HG02610 (cell line): ENCODE measurements around the gene GLRB.
"Not testable (repeated sequence)": the region's sequence is repeated elsewhere in the genome, so short reads cannot be mapped to it uniquely, and the experiment has no call there.

Experiments used
- ATAC-seq: cut with Tn5 transposase; IDR thresholded peaks from one replicate; pipeline ENCODE4 v1.9.1; 2021; ENCODE audit warnings: mild to moderate bottlenecking, moderate library complexity; ENCODE audit not compliant: unreplicated experiment

GLRB gene

DNA sequence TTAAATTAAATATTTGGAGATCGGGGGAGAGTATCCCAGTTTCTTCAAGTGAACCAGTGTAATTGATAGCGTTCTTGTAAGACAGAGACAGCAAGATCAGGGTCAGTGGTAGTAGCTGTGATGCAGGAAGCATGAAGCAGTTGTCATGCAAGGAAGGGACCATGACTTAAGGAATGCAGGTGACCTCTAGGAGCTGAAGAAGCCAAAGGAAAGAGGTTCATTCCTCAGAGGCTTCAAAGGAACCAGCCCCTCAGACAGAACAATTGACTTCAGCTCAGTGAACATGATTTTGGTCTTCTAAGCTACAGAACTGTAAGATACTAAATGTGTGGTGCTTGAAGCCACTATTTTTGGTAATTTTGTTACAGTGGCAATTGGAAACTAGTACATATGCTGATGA, 51.6 kb downstream of the GLRB start:
- ATAC-seq = no peak

DNA sequence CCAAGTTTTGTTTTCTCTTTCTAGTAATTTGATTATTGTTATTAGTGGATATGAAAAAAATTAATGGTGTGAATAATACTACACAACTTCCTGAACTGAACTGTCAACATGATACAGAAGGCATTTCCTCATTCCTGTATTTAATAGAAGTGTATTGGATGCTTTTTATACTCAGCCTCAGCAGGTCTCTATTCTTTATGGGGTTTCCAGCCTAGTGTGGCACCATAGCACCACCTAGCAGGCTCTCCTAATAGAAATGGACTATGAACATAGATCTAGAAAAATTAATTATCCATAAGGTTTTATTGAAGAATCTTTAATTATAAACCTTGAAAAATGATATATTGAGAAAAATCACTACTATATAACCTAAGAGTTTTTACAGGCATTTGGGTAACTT, 52.4 kb downstream of the GLRB start:
- ATAC-seq = no peak

DNA sequence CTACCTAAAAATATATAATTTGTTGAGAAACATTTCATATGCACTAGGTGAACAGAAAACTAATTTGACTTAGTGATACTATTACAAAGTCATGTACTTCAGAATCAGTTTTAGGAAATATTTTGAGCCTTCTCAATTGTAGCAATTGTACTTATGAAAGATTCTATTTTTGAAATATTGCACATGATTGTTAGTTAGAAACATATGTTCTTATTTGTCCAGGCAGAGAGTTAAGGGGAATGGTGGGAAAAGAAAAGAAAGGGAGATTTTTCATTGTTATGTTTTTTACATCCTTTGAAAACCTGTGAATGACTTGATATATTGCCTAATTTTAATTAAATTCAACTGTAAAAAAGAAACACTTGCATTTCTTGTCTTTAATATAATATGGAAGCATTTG, 66.0 kb downstream of the GLRB start:
- no peak for ATAC-seq

DNA sequence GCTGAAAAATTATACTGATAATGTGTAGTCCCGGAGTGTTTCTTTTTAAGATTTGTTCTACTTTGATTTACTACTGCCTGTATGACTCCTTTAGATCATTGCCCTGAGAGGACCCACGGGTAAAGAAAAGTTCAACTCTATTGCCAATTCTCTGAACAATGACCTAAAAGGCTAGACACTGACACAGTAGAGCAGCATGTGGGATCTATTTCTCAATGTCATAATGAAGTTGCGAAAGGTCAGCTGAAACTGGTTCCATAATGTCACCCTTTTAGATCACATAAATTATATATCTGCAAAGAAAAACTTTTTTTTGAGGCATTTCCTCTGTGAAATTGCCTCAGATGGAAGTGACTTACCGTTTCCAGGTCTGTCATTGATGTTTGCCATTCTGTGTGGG, 67.4 kb downstream of the GLRB start:
- no peak for ATAC-seq

DNA sequence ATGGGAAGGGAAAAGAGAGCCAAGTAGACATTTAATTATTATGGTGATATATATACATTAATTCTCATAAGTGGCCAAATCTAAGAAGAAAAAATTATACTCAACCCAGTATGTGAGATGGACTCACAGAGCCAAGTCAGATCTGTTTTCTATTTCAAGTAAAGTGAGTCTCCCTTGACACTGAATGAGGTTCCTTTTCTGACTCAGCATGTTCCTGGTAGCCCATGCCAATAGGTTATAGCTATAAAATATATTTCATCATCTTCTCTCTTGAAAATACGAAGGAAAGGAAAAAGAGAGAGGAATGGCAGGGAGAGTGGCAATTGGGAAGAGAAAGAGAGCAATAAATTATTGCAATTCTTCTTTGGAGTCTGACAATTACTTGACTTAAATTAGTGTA, 75.8 kb downstream of the GLRB start:
- no peak for ATAC-seq

DNA sequence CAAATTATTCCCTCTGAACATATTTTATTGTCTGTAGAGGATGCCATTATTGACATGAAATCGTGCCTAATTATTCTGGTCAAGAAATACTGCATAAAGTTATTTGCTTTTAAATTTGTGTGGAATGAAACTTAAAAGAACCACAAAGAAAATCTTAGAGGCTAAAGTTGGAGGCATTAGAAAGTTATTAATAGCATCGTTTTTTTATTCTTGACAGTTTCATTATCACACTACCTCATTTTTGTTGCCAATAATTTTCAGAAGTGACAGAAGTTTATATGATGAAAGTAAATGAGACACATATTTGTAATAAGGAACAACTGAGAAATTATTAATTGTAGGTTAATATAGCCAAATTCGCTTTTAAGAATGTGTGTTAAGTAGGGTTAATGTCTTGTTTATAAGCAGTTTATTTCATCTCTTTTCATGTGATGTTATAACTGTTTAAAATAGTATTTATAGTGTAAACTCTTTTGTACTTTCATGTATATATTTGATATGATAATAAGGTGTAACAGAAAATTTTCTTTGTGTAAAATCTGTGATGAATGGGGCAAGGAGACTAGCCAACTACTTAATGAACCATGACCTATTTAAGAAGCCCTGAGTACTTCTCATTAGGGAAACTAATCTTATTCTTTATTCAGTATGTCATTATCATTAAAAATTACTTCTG, 90.1 kb downstream of the GLRB start:
- no peak for ATAC-seq

DNA sequence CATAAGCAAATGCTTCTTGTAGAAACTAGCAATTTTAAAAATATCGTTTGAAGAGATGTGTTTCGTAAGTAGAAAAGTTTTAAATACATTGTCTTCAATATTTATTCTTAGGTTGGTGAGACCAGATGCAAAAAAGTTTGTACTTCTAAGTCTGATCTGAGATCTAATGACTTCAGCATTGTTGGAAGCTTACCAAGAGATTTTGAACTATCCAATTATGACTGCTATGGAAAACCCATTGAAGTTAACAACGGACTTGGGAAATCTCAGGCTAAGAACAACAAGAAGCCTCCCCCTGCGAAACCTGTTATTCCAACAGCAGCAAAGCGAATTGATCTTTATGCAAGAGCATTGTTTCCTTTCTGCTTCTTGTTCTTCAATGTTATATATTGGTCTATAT, 94.4 kb downstream of the GLRB start:
- no peak for ATAC-seq

DNA sequence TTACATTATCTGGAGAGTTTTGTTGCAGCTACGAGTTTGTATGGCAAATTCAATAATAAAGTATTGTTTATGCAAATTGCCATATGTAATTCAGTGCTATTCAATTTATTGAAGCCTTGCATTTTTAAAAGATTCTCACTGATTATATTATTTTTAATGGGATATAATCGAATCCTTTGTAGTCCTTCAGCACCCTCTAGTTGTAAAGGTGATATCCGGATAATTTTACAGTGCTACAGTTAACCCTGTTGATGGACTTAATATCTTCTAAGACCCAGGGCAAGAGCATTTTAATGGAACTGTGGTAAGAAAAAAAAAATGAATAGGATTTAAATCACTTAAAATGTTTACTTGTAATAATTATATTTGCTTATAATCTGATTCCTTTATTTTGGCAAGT, 96.1 kb downstream of the GLRB start:
- no peak for ATAC-seq

DNA sequence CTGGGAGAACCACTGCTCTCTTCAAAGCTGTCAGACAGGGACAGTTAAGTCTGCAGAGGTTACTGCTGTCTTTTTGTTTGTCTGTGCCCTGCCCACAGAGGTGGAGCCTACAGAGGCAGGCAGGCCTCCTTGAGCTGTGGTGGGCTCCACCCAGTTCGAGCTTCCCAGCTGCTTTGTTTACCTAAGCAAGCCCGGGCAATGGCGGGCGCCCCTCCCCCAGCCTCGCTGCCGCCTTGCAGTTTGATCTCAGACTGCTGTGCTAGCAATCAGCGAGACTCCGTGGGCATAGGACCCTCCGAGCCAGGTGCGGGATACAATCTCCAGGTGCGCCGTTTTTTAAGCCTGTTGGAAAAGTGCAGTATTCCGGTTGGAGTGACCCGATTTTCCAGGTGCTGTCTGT, 104.3 kb downstream of the GLRB start:
- ATAC-seq = not testable (repeated sequence)

DNA sequence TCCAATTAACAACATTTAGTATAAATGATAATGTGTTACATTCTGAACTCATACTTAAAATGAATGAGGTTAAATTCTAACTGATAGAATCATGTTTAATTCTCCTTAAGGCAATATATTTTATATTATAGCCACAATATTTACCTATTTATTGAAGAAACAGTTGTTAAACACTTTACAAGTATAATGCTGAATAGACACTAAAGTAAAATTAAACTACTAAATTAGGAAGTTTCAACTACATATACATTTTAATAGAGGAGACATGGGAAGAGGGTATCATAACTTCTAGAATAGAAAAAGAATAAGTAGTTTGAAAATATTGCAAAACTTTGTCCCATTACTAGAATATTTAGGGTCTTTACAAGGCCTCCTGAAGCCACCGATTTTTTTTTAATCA, 108.3 kb downstream of the GLRB start:
- no peak for ATAC-seq

DNA sequence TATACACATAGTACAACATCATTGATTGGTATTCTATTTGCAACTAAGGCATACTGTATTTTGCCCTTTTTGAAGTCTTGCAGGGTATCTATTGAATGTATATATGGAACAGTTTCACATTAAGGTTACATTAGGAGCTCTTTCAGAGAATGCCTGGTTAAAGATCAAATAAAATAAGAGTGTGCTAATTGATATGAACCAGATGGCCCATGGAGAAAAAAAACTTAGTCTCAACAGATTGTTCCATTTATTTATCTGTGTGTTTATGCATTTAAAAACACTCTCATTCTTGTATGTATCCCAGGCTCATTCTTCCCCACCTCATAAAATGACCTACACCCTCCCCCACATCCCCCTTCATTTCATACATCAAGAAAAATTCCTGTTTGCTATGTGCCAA, 109.4 kb downstream of the GLRB start:
- ATAC-seq = no peak

DNA sequence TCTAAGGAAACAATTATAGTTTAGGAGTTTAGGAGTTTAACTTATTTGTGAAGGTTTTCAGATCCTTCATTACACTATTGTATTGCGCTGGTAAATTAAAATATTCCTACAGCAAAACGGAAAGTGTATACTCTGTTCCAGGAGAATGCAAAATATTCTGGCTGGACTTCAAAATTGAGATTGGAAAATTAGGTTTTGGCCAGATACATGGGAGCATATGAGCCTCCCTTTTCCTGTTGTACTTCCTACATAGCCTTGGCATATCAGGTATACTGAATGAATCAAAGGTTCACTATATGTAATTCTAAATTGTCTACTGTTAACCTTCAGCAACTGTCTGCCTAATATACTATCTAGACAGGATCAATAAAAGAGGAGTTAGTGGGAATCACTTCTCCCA, 119.4 kb downstream of the GLRB start:
- ATAC-seq = no peak

DNA sequence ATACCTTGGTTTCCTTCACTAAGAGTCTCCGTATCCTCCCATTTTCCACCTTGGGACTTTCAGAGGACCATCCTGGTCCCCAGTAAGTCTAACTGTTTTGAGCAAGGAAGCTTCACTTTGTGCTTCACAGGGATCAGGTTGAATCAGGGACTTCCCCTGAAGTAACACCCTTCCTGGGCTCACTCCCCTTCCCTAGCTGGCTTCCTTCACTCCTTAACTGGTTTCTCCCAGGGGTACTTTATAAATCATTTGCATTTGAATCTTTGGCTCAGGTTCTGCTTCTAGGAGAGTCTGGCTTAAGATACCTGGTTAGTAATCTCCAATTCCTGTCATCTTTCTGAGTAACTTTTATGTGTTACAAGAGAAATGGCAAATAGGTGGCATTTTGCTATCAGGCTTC, 120.1 kb downstream of the GLRB start:
- ATAC-seq = no peak

DNA sequence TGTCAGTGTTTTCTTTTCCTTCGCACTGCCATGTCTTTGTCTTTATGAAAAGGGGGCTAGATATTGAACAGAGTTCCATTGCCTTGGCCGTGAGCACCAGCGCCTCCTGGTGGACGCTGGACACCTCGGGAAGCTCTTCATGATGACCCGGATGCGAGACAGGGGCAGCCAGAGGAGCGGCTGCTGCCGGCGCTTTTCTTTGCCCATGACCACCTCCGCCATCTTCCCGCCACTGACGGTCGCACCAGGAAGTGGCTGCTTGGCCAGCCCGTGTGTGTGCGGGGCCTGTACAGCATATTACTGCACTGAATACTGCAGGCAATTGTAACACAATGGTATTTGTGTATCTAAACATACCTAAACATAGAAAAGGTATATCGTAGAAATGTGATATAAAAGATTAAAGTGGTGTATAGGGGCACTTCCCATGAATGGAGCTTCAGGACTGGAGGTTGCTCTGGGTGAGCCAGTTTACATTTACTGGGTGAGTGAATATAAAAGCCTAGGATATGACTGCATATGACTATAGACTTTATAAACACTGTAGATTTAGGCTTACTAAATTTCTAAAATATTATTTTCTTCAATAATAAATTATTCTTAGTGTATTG, 128.8 kb downstream of the GLRB start:
- ATAC-seq = peak; percentile 51

DNA sequence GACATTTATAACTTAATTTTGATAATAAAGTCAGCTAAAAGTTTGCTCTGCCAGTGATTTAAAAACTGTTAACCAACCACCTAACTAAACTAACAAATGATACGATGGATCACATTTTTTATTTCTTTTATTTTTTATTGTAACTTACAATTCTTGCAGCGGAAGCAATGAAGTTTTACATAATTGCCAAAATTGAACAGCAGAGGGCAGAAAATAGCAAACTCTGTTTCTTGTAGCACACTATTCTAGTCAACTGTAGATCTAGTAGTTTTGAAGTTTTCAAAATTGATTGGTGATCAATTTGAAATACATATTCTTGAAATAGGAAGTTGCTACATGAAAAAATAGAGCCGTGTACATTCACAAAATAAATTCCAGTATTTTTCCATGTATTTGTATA, 141.8 kb downstream of the GLRB start:
- ATAC-seq = no peak

DNA sequence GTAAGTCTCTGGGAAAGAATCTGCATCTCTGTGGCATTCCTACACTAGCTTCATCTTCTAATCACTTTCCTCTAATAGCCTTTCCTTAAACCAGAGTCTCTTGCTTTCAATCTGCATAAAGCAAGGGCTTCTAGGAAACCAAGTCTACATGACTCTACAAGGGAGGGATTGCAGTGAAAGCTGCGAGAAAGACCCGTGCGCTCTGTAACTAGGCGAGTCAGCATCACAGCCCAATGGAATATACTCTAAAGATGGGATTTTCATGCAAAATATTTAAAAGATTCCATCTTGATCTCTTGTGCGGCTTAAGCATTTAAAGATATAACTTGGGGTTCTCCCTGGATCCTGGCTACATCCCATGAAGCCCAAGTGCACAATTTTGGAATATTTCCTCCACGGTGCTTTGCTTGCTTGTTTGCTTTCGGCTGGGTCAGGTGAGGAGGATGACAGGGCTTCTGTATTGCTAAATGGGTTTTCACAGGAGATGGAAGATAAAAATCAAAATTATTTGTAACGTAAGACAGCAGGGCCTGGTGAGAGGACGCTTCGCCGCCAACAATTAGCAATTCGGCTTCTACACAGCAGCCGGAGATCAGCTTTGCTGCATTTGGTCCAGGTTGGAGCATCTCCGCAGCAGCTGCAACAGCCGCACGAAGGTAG, 143.9 kb downstream of the GLRB start:
- ATAC-seq = no peak

DNA sequence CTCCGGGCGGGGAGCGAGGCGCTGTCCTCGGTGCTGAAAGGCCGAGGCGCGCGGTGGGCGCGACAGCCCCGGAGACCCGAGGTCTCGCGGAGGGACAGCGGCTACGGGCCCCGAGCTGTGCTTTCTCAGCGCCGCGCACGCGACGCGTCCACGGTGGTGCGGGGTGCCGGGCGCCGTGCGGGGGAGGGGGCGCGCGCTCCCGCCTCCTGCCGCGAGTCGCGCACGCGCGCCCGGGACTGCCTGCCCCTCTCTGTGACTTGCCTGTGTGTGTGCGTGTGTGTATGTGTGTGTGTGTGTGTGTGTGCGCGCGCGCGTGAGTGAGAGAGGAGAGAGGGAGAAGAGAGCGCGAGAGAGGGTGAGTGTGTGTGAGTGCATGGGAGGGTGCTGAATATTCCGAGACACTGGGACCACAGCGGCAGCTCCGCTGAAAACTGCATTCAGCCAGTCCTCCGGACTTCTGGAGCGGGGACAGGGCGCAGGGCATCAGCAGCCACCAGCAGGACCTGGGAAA, 144.5 kb downstream of the GLRB start, which contains the start of gene GRIA2:
Gene GRIA2, plus strand, starts transcription at position 358 of the 511 bp plus-strand sequence. CDS start 315 bp downstream, outside the sequence.
- no peak for ATAC-seq

DNA sequence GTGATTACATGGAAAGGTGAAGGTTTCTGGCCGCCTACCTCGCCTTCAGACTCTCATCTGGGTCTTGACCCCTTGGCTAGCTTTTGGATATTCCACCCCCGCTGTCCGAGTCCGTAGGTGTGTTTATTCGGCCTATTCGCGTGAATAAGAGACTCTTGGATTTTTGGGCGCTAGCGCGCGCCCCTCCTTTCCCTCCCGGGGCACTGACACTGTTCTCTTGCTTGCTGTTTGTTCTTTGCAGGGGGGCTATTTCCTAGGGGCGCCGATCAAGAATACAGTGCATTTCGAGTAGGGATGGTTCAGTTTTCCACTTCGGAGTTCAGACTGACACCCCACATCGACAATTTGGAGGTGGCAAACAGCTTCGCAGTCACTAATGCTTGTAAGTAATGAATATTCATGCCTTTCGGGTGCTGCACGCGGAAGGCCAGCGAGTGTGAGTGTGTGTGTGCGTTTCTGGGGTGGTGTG, 145.5 kb downstream of the GLRB start:
- ATAC-seq = no peak
